Measurements from ENCODE around the gene GHSR.

Gene GHSR

DNA sequence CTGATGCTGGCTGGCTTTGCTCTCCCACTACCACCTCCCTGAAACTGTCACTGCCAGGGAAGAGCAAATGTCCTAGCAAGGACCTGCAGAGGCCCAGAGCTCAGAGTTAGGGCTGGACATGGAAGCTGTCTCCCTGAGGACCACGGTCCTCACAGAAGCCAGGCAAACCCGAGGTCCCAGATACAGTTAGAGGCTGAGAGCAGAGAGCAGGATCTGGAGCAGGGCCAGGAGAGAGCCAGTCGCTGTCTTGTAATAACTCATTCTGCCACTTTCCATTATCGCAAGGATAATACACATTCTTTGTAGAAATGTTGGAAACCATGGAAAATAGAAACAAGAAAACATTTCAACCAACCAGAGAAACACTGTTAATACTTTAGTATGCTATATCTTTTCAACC, 10.1 kb downstream of the GHSR start:
- DNase-seq (ENCODE audit: low spot score), result no peak

DNA sequence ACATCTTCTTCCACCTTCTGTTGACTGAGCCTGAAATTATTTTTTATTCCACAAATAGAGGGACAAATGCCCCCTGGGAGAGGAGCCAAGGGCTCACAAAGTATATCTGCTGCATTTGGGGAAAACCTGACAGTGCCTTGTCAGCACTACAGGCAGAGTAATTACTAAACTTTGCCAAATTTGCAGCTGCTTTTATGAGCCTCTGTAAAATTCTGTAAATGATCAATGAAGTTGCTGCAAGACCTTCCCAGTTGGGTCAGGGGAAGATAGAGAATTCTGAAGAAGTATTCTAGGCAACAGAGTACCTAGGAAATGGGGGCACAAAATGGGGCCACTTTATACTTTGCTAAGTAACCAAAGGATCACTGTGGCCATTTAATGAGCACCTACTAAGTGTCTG, 10.5 kb downstream of the GHSR start:
- DNase-seq (ENCODE audit: low spot score), result no peak

DNA sequence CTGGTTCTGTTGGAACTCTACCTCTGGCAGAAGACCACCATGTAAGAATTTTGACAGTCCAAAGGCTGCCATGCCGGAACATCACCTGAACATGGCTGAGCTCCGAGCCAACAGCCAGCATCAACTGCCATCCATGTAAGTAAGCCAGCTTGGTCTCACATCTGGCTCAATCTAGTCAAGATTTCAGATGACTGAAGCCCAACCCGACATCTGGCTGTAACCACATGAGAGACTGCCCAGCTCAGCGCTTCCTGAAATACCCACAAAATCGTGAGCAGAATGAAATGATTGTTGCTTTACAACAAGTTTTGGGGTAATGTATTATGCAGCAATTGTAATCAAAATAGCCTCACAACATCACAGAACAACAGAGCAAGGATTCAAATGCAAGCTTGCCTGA, 32.9 kb downstream of the GHSR start:
- no peak for DNase-seq (ENCODE audit: low spot score)

DNA sequence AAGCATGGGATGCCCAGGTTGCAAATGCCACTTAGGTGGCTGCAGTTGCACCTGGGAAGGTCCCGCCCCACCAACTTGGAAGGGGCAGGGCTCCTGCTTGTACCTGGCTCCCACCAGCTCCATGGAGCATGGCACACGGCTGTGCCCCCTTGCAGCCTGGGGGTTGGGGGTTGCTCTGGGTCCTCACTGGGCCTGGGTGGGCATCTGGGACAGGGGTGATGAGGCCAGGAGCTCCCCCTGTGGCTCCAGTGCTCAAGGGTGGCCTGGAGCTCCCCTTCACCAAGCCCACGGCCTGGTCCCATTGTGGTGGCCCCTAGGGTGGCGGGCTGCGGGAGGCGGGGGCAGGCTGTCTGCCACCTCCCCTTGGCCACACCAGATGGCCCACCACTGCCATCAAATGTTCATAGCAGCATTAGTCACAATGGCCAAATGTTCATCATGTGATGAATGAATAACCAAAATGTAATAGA, 36.7 kb downstream of the GHSR start:
- no peak for DNase-seq (ENCODE audit: low spot score)

DNA sequence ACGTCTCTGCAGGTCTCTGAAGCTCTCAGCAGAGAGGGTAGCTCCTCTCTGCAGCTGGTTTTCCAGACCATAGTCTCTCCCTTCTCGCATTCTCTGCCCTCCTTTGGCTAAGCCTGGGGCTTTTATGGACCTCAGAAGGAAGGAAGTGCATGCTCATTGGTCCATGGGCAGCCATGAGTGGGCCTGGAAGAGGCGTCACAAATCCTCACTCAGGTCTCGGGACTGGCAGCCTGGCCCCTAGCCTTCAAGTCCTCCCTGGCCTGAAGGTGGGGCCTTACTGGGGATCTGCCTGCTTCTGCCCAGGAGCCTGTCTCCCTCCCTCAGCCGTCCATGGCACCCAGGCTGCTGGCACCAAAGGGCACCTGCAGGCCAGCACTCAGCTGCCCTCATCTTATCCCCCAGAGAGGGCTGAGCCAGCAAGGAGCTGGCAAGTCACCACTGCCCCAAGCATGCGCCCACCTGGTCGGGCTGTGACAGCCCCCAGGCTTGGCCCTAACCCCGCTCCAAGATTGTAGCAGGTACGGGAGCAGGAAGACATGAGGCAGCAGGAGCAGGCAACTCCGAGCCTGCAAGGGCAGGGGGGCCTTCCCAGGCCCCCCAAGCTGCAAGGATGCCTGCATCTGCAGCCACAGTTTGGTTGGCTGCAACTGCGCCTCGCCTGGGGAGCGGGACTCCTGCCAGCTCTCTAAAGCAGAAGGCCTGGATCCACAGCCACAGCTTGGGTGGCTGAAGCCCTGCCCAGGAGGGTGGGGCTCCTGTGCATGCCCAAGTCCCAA, 37.4 kb downstream of the GHSR start:
- no peak for DNase-seq (ENCODE audit: low spot score)

DNA sequence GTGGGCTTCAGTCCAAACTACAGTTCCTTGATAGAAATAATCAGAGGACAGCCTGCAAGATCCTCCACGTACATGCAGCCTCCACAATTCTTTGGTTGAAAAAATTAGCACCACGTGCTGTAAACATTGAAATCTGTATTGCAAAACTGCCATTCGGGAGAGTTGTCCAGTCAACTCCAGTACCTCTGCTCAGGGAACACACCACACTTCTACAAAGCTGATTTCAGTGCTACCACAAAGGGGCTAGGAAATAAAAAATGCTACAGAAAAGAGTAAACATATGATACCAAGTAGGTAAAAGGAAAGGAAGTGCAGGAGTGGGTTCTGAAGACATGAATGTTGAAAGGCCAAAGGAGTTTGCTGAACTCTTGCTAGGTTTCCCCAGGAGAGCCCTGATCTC, 40.4 kb downstream of the GHSR start:
- no peak for DNase-seq (ENCODE audit: low spot score)

DNA sequence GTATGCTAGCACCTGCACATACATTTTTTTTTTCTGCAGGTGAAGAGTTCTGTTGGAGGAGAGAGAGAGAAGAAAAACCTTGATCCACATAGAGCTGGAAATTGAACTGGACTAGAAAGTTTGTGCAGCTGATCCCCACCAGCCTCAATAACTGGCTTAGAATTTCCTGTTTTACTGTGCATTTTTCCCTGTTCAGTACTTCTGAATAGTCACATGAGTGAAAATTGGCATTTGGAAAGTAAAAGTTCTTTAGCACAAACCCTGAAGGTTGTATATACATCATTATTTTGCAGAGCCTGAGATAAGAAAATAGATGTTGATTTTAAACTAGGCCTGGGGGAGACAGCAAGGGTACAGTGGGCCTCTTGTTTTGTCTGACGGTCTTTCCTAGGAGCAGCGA, 42.3 kb downstream of the GHSR start:
- DNase-seq (ENCODE audit: low spot score), result no peak

DNA sequence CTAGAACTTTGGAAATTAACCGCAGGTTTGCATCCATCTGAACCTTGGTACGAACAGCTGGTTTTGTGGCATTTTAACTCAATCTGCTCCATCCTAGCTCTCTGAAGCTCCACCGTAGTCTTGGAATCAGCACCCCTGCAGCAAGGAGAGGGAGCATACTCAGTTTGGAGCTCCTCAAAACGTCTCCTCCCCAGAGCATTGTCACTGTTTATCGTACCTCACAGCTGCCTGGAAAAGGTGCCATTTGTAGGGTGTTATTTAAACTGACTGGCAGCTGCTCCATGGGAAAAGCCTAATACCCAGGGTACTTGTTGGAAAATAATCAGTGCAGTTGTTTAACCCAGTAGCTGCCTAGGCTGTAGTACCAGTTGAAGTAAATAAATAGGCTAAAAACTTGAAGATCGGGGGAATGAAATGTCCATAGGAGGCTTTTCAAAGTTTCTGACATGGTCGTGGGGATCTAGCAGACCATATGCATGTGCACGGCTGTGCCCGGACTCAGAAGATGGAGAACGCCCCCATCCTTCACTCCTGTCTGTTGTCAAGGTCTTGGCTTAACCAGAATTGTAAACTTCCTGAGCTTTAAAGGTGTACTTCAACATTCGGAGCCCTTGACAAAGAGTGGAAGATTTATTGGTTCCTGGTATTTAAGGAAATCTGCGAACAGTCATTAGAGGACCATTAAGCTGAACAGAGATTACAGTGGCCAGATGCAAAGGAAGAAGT, 43.9 kb downstream of the GHSR start:
- DNase-seq (ENCODE audit: low spot score), result no peak

DNA sequence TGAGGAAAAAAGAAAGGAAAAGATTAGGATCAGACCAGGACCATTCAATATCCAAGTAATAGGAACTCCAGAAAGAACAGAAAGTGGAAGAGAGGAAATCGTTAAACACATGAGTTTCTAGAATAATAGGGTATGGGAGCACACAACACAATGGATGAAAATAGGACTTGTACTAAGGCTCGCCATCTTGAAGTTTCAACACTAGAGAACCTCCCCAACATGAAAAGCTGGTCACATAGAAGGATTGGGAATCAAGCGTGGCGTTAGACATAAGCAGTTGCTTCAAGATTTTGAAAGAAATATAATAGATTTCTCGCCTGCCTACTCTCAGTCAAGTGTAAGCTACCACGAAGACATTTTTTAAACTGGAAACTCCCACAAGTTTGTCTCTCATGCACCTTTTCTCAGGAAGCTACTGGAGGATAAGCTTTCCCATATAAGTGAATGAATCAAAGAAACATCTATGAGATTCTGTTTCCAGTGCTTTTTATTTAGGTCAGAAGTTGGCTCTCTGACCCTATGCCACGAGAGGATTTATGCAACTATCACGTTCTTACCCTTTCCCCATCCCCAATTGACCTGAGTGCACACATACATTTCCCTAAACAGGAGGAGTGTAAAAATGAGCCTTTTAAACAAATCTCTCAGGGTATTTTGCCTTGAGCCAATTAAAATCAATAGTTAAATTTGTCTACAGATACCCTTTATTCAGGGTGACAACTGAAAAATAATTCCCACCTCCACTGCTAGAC, 45.2 kb downstream of the GHSR start:
- no peak for DNase-seq (ENCODE audit: low spot score)

DNA sequence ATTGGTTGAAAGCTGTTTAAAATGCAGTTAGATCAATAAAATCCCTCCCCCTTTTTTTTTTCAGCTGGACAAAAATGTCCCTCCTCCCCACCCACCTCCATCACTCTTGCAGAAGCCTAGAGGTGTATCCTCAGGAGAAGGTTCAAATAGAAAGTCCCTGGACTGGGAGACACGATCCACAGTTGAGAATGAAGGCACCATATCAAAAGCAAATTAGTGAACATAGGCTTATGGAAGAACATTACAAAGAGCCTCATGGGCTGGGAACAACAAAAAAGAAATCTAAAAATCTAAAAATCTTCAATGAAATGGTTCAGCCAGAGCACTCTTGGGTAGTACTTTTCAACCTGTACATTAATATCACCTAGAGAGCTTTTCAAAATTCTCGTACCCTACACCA, 46.2 kb downstream of the GHSR start:
- no peak for DNase-seq (ENCODE audit: low spot score)

DNA sequence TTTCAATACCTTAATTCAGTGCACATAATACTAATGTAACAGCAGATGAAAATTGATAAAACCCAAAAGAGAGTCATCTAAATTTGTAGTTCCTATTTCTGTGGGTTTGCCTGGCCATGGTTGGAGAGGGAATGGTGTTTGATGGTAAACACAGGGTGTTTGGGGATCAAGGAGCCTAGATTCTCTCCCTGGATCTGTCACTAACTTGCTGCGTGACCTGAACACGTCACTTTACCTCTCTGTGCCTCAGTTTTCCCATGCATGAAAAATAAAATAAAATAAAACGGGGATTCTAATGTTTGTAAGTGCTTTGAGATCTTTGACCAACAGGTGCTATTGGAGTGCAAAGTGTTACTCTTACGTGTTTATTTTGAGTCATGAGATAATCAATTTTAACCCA, 49.8 kb downstream of the GHSR start:
- DNase-seq (ENCODE audit: low spot score), result no peak

DNA sequence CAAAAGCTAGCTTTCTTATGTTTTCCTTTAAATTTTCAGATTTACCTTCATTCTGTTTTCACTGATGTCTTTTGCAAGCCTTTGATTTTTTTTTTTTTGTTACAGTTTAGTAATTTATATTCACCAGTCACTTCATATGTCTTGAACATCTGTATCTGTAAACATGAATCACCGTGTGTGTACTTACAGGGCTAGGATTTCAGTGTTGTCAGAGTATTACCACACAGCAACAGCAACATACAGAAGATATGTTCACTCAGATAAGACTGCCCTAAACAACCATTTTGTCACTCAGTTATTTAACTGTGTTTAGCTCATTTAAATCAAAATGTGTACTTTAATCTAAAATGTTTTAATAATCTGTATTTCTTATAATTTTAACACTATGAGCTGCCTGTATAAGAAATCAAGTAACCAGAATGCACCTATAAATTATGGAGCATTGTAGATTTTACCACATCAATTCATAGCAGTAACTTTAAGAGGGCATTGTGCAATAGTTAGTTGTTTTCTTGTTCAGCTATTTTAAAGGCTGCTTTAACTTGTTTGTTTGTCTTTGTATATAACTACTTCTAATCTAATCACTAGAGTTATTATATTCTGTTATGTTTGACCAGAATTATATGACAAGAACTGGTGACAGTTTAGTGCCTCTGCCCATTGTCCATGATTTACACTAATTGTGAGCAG, 50.4 kb downstream of the GHSR start:
- no peak for DNase-seq (ENCODE audit: low spot score)

DNA sequence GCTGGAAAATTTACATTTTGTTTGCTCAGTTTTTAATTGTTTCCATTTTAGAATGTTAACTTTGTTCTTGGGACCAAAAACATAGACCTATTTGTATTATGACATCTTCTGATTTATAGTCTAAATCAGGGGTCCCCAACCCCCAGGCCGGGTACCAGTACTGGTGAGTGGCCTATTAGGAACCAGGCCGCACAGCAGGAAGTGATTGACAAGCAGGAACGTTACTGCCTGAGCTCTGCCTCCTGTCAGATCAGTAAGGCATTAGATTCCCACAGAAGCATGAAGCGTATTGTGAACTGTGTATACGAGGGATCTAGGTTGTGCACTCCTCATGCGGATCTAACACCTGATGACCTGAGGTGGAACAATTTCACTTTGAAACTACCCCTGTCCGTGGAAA, 51.9 kb downstream of the GHSR start:
- DNase-seq (ENCODE audit: low spot score), result no peak

DNA sequence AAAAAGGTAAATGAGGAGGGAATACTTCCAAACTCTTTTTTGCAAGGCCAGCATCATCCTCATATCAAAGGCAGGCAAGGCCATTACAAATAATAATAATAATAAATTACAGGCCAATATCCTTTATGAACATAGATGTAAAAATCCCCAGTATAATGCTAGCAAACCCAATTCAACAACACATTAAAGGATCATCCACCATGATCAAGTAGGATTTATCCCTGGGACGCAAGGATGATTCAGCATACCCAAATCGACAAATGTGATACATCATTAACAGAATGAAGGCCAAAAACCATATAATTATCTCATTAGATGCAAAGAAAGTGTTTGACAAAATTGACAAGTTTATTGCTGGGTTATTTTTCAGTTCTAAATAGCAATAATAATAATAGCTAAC, 53.6 kb downstream of the GHSR start:
- no peak for DNase-seq (ENCODE audit: low spot score)

All from GM03348 (cell line).